HepG2 (cell line): ENCODE measurements around the gene PRRC2A. TPM values are rescaled to one million over a fixed set of nuclear protein-coding genes. Genes with fewer than 3 reads are reported as not detected.
A peak's percentile ranks its signal among the peaks of the same experiment; 100 is the strongest.

ENCODE experiments used
- ARID2 ChIP-seq: sonication (generic); formaldehyde crosslinking; IDR thresholded peaks from 2 replicates; pipeline ENCODE4 v1.8.1; 2022; ENCODE audit warnings: mild to moderate bottlenecking, missing genetic modification reagents, borderline replicate concordance
- GZF1 ChIP-seq: sonication (generic); formaldehyde crosslinking; IDR thresholded peaks from 2 replicates; pipeline ENCODE4 v1.5.1; 2020; ENCODE audit warnings: mild to moderate bottlenecking, missing genetic modification reagents
- HNRNPK ChIP-seq: fragments of 200-400 bp; formaldehyde crosslinking; IDR thresholded peaks from 2 replicates; pipeline ENCODE4 v1.6.1; 2018; ENCODE audit warnings: low read length, low read depth, moderate library complexity, mild to moderate bottlenecking; ENCODE audit not compliant: poor library complexity, severe bottlenecking
- MAF1 ChIP-seq: sonication (generic); formaldehyde crosslinking; IDR thresholded peaks from 2 replicates; pipeline ENCODE4 v1.5.0; 2020; ENCODE audit warnings: missing genetic modification reagents, borderline replicate concordance
- MIER2 ChIP-seq: IDR thresholded peaks from 2 replicates; pipeline ENCODE4 v1.6.1; 2016; ENCODE audit warnings: missing biosample characterization, missing genetic modification reagents
- NCOA5 ChIP-seq: sonication (generic); formaldehyde crosslinking; IDR thresholded peaks from 2 replicates; pipeline ENCODE4 v1.4.0; 2020; ENCODE audit warnings: missing genetic modification reagents
- PITX1 ChIP-seq: sonication (generic); formaldehyde crosslinking; IDR thresholded peaks from 2 replicates; pipeline ENCODE4 v1.5.1; 2020; ENCODE audit warnings: mild to moderate bottlenecking, missing genetic modification reagents
- PLRG1 ChIP-seq: fragments of 450-650 bp; conservative IDR thresholded peaks from 2 replicates; pipeline ENCODE4 v1.6.1; 2016
- RAD21 ChIP-seq: fragments of 450-650 bp; formaldehyde crosslinking; IDR thresholded peaks from 2 replicates; pipeline ENCODE4 v1.5.0; 2020; ENCODE audit warnings: mild to moderate bottlenecking
- RFX3 ChIP-seq: IDR thresholded peaks from 2 replicates; pipeline ENCODE4 v1.6.1; 2016; ENCODE audit warnings: missing biosample characterization, missing genetic modification reagents
- ZBTB21 ChIP-seq: sonication (generic); formaldehyde crosslinking; IDR thresholded peaks from 2 replicates; pipeline ENCODE4 v1.4.0; 2020; ENCODE audit warnings: missing genetic modification reagents
- ZMAT3 ChIP-seq: sonication (generic); formaldehyde crosslinking; conservative IDR thresholded peaks from 2 replicates; pipeline ENCODE4 v1.7.0; 2021; ENCODE audit warnings: missing genetic modification reagents
- ZNF224 ChIP-seq: sonication (generic); formaldehyde crosslinking; IDR thresholded peaks from 2 replicates; pipeline ENCODE4 v1.5.0; 2020; ENCODE audit warnings: mild to moderate bottlenecking, missing genetic modification reagents
- polyA plus RNA-seq, 8 experiments: library from polyadenylated mRNA; depleted of rRNA in 3 of 8; stranded (reverse) in 7 of 8; unstranded in 1 of 8; fragments of >200 nt; fragmentation: Illumina TruSeq in 4 of 8; extraction: Trizol in 4 of 8; gene quantifications; 2 replicates each; pipeline versions ENCODE4 v1.2.1 to v1.2.3, GENCODE V29; 2011 to 2016; ENCODE audit warnings: low read depth in 4 of 8, missing spikeins in 1 of 8, mixed read lengths in 1 of 8; ENCODE audit not compliant: insufficient read depth in 1 of 8
- total RNA-seq, 5 experiments: library from RNA; depleted of rRNA; stranded (reverse); fragments of >200 nt; fragmentation: Illumina TruSeq; extraction: Trizol; gene quantifications; 2 replicates each; pipeline ENCODE4 v1.2.3, GENCODE V29; 2016; ENCODE audit warnings: low read depth in 1 of 5
- TF ChIP-seq, protein P1 (sequence below): sonication (generic); formaldehyde crosslinking; IDR thresholded peaks from 2 replicates; pipeline ENCODE4 v1.4.0; 2020; ENCODE audit warnings: mild to moderate bottlenecking, missing genetic modification reagents, borderline replicate concordance
- TF ChIP-seq, protein P2 (sequence below): sonication (generic); formaldehyde crosslinking; IDR thresholded peaks from 2 replicates; pipeline ENCODE4 v1.4.0; 2020; ENCODE audit warnings: missing genetic modification reagents
- TF ChIP-seq, protein P3 (sequence below): sonication (generic); formaldehyde crosslinking; IDR thresholded peaks from 2 replicates; pipeline ENCODE4 v1.4.0; 2020; ENCODE audit warnings: missing genetic modification reagents; ENCODE audit errors: not compliant biosample characterization
- TF ChIP-seq, protein P4 (sequence below): IDR thresholded peaks from 2 replicates; pipeline ENCODE4 v1.6.1; 2016; ENCODE audit warnings: missing compliant biosample characterization, missing genetic modification reagents, borderline replicate concordance
- TF ChIP-seq, protein P5 (sequence below): sonication (generic); formaldehyde crosslinking; IDR thresholded peaks from 2 replicates; pipeline ENCODE4 v1.8.1; 2023; ENCODE audit warnings: mild to moderate bottlenecking, moderate library complexity, missing genetic modification reagents
- TF ChIP-seq, protein P6 (sequence below): sonication (generic); formaldehyde crosslinking; IDR thresholded peaks from 2 replicates; pipeline ENCODE4 v1.4.0; 2020; ENCODE audit warnings: mild to moderate bottlenecking, missing genetic modification reagents

Gene PRRC2A
- total and polyA plus RNA-seq, 2 of the 13 experiments (the other 11 are each of a cell fraction or from before 2014, with no cell fraction given) = 38.9 to 47.4 TPM

DNA sequence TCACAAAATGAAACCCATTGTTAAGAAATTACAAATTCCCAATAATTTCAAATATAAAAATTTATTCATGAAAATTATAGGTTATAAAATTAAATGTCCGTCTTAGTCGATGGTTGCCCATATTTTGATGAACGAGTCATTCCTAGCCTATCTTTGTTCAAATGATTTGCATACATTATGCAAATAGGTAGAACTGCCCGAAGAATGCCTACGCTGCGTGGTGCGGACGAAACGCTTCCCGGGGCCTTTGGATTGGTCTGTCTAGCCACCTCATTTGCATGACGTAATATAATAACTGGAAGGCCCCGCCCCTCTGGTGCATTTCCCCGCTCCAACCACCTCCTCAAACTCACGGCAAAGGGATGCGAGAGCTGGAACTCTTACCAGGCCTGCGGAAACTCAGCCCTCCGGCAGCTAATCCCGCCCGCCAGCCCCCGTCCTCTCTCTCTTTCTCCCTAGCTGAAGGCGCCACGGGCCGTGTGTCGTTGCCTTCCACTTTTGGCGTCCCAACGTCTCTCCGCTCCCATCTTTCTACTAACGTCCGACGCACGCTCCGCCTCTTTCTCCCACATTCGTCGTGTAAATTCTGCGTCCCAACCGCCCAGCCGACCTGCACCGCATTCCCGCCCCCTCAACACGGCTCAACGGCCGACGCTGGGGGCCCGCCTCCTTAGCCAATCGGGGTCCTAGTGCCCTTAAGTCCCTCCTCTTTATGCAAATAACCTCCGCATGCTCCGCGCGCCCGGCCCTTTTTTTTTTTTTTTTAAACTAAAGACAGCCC lies 520 bp upstream of the PRRC2A start (continued):
- TF ChIP-seq, protein P1, sequence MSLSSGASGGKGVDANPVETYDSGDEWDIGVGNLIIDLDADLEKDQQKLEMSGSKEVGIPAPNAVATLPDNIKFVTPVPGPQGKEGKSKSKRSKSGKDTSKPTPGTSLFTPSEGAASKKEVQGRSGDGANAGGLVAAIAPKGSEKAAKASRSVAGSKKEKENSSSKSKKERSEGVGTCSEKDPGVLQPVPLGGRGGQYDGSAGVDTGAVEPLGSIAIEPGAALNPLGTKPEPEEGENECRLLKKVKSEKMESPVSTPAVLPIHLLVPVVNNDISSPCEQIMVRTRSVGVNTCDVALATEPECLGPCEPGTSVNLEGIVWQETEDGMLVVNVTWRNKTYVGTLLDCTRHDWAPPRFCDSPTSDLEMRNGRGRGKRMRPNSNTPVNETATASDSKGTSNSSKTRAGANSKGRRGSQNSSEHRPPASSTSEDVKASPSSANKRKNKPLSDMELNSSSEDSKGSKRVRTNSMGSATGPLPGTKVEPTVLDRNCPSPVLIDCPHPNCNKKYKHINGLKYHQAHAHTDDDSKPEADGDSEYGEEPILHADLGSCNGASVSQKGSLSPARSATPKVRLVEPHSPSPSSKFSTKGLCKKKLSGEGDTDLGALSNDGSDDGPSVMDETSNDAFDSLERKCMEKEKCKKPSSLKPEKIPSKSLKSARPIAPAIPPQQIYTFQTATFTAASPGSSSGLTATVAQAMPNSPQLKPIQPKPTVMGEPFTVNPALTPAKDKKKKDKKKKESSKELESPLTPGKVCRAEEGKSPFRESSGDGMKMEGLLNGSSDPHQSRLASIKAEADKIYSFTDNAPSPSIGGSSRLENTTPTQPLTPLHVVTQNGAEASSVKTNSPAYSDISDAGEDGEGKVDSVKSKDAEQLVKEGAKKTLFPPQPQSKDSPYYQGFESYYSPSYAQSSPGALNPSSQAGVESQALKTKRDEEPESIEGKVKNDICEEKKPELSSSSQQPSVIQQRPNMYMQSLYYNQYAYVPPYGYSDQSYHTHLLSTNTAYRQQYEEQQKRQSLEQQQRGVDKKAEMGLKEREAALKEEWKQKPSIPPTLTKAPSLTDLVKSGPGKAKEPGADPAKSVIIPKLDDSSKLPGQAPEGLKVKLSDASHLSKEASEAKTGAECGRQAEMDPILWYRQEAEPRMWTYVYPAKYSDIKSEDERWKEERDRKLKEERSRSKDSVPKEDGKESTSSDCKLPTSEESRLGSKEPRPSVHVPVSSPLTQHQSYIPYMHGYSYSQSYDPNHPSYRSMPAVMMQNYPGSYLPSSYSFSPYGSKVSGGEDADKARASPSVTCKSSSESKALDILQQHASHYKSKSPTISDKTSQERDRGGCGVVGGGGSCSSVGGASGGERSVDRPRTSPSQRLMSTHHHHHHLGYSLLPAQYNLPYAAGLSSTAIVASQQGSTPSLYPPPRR (CRISPR knock-in tag) = peak; percentile 52
- peak; percentile 12; the same call in 1 of the 2 replicates for TF ChIP-seq MIER2 (CRISPR knock-in tag)
- TF ChIP-seq, protein P2, sequence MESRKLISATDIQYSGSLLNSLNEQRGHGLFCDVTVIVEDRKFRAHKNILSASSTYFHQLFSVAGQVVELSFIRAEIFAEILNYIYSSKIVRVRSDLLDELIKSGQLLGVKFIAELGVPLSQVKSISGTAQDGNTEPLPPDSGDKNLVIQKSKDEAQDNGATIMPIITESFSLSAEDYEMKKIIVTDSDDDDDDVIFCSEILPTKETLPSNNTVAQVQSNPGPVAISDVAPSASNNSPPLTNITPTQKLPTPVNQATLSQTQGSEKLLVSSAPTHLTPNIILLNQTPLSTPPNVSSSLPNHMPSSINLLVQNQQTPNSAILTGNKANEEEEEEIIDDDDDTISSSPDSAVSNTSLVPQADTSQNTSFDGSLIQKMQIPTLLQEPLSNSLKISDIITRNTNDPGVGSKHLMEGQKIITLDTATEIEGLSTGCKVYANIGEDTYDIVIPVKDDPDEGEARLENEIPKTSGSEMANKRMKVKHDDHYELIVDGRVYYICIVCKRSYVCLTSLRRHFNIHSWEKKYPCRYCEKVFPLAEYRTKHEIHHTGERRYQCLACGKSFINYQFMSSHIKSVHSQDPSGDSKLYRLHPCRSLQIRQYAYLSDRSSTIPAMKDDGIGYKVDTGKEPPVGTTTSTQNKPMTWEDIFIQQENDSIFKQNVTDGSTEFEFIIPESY (CRISPR knock-in tag) = peak; percentile 45; the same call in 1 of the 2 replicates
- TF ChIP-seq GZF1 (CRISPR knock-in tag) = peak; percentile 71
- peak; percentile 84; the same call in 1 of the 2 replicates for TF ChIP-seq ZBTB21 (CRISPR knock-in tag)
- TF ChIP-seq, protein P3, sequence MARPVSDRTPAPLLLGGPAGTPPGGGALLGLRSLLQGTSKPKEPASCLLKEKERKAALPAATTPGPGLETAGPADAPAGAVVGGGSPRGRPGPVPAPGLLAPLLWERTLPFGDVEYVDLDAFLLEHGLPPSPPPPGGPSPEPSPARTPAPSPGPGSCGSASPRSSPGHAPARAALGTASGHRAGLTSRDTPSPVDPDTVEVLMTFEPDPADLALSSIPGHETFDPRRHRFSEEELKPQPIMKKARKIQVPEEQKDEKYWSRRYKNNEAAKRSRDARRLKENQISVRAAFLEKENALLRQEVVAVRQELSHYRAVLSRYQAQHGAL = peak; percentile 49
- peak; percentile 47 for TF ChIP-seq ZMAT3 (CRISPR knock-in tag)
- TF ChIP-seq NCOA5 (CRISPR knock-in tag) = no peak
- TF ChIP-seq, protein P4, sequence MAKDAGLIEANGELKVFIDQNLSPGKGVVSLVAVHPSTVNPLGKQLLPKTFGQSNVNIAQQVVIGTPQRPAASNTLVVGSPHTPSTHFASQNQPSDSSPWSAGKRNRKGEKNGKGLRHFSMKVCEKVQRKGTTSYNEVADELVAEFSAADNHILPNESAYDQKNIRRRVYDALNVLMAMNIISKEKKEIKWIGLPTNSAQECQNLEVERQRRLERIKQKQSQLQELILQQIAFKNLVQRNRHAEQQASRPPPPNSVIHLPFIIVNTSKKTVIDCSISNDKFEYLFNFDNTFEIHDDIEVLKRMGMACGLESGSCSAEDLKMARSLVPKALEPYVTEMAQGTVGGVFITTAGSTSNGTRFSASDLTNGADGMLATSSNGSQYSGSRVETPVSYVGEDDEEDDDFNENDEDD (CRISPR knock-in tag) = peak; percentile 97
- peak; percentile 71; the same call in 1 of the 2 replicates for TF ChIP-seq MAF1 (CRISPR knock-in tag)
- TF ChIP-seq, protein P5, sequence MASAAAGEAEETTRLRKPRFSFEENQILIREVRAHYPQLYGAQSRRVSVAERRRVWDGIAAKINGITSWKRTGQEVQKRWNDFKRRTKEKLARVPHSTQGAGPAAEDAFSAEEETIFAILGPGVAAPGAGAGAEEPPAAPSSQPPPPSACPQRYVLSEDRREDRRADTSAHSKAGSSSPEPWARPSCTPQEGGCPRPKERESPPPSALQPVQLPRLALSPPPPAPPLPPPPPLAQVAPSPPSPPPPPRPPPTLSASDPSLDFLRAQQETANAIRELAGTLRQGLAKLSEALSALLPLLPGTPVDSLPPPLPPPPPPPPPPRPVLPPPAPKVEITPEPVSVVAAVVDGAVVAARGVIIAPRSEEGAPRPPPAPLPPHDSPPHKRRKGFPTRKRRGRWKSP = peak; percentile 68
- peak; percentile 34; the same call in 1 of the 2 replicates for TF ChIP-seq RAD21 (CRISPR knock-in tag)
- peak; percentile 93 for TF ChIP-seq PITX1
- TF ChIP-seq ZNF224 (CRISPR knock-in tag) = no peak; the same call in 1 of the 2 replicates
- no peak for TF ChIP-seq PLRG1
- TF ChIP-seq ARID2 (CRISPR knock-in tag) = peak; percentile 86
- TF ChIP-seq, protein P6, sequence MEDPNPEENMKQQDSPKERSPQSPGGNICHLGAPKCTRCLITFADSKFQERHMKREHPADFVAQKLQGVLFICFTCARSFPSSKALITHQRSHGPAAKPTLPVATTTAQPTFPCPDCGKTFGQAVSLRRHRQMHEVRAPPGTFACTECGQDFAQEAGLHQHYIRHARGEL (CRISPR knock-in tag) = no peak
- no peak for TF ChIP-seq RFX3 (CRISPR knock-in tag)
- no peak for TF ChIP-seq HNRNPK
